Neural cell (in vitro differentiated cells): Measurements from ENCODE around the gene RADIL.

ENCODE experiments used
- EP300 ChIP-seq: fragments of 450-650 bp; conservative IDR thresholded peaks from 2 replicates; pipeline ENCODE4 v1.6.1; 2014; ENCODE audit warnings: antibody characterized with exemption, mild to moderate bottlenecking, moderate library complexity; ENCODE audit not compliant: poor library complexity, severe bottlenecking
- EZH2 ChIP-seq: fragments of 200-600, 300-800 bp; shearing (Covaris generic), sonication (generic); IDR thresholded peaks from 2 replicates; pipeline ENCODE4 v1.6.1; 2014; ENCODE audit warnings: antibody characterized with exemption, low read length, borderline replicate concordance, mild to moderate bottlenecking; ENCODE audit not compliant: insufficient read depth, poor library complexity, severe bottlenecking
- POLR2AphosphoS5 ChIP-seq: IDR thresholded peaks from 2 replicates; pipeline ENCODE4 v1.6.1; 2012
- RAD21 ChIP-seq: fragments of 450-650 bp; conservative IDR thresholded peaks from 2 replicates; pipeline ENCODE4 v1.6.1; 2014; ENCODE audit warnings: antibody characterized with exemption, mild to moderate bottlenecking, moderate library complexity
- TF ChIP-seq, protein P1 (sequence below): fragments of 450-650 bp; IDR thresholded peaks from 2 replicates; pipeline ENCODE4 v1.5.1; 2014; ENCODE audit warnings: antibody characterized with exemption, mild to moderate bottlenecking, moderate library complexity; ENCODE audit not compliant: poor library complexity, severe bottlenecking
- TF ChIP-seq, protein P2 (sequence below): IDR thresholded peaks from 2 replicates; pipeline ENCODE4 v1.6.1; 2012; ENCODE audit warnings: borderline replicate concordance

DNA sequence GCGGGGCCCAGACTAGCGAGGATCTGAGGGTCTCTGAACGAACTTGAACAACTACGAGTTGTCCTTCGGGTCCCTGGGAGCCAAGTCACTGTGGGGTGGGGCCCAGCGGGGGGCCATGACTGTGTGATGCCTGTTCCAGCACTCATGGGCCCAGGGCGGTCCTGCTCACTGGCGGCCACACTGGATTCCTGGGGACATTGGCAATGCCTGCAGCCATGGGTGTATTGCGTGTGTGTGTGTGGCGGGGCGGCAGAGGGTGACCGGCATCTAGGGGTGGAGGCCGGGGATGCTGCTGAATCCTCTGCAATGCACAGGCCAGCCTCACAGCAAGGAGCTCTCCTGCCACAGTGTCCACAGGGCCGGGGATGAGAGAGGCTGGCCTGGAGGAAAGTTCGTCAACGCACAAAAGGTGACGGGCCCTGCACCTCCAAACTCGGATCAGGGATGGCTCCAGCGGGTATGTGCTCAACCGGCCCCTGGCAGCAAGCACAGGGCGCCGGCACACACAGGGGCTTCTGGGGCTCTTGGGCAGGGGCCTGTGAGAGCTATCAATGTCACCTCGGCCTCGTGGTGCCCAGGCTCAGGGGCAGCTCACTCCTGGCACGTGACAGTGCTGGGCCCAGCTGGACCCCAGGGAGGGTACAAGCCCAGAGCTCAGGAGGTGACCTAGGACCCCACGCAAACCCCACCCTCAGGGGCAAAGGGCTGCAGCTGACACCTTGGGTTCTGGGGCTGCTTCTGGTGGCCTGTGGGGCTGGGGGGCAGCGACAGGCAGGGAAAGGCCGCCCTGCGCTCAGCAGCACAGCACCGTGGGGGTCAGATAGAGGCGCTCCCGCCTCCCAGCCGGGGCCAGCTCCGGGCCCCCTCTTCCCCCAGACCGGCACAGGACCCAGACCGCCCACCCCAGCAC is 49.6 kb downstream of the RADIL start:
- no peak for TF ChIP-seq POLR2AphosphoS5
- TF ChIP-seq EZH2, result no peak
- TF ChIP-seq, protein P1, sequence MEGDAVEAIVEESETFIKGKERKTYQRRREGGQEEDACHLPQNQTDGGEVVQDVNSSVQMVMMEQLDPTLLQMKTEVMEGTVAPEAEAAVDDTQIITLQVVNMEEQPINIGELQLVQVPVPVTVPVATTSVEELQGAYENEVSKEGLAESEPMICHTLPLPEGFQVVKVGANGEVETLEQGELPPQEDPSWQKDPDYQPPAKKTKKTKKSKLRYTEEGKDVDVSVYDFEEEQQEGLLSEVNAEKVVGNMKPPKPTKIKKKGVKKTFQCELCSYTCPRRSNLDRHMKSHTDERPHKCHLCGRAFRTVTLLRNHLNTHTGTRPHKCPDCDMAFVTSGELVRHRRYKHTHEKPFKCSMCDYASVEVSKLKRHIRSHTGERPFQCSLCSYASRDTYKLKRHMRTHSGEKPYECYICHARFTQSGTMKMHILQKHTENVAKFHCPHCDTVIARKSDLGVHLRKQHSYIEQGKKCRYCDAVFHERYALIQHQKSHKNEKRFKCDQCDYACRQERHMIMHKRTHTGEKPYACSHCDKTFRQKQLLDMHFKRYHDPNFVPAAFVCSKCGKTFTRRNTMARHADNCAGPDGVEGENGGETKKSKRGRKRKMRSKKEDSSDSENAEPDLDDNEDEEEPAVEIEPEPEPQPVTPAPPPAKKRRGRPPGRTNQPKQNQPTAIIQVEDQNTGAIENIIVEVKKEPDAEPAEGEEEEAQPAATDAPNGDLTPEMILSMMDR, result no peak
- no peak for TF ChIP-seq EP300
- TF ChIP-seq RAD21, result no peak
- TF ChIP-seq, protein P2, sequence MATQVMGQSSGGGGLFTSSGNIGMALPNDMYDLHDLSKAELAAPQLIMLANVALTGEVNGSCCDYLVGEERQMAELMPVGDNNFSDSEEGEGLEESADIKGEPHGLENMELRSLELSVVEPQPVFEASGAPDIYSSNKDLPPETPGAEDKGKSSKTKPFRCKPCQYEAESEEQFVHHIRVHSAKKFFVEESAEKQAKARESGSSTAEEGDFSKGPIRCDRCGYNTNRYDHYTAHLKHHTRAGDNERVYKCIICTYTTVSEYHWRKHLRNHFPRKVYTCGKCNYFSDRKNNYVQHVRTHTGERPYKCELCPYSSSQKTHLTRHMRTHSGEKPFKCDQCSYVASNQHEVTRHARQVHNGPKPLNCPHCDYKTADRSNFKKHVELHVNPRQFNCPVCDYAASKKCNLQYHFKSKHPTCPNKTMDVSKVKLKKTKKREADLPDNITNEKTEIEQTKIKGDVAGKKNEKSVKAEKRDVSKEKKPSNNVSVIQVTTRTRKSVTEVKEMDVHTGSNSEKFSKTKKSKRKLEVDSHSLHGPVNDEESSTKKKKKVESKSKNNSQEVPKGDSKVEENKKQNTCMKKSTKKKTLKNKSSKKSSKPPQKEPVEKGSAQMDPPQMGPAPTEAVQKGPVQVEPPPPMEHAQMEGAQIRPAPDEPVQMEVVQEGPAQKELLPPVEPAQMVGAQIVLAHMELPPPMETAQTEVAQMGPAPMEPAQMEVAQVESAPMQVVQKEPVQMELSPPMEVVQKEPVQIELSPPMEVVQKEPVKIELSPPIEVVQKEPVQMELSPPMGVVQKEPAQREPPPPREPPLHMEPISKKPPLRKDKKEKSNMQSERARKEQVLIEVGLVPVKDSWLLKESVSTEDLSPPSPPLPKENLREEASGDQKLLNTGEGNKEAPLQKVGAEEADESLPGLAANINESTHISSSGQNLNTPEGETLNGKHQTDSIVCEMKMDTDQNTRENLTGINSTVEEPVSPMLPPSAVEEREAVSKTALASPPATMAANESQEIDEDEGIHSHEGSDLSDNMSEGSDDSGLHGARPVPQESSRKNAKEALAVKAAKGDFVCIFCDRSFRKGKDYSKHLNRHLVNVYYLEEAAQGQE, result no peak
